K562 (cell line): ENCODE data around the gene RHBDL3. TPM values are rescaled to one million over a fixed set of nuclear protein-coding genes. Genes with fewer than 3 reads are reported as not detected.

Source experiments
- CBFA2T2 ChIP-seq: fragments of 450-650 bp; conservative IDR thresholded peaks from 2 replicates; pipeline ENCODE4 v1.6.1; 2017; ENCODE audit warnings: mild to moderate bottlenecking
- DPF2 ChIP-seq: fragments of 450-650 bp; IDR thresholded peaks from 2 replicates; pipeline ENCODE4 v1.6.1; 2016
- EGR1 ChIP-seq: fragments of 450-650 bp; conservative IDR thresholded peaks from 2 replicates; pipeline ENCODE4 v1.6.1; 2017; ENCODE audit warnings: mild to moderate bottlenecking
- HDAC3 ChIP-seq: fragments of 450-650 bp; IDR thresholded peaks from 2 replicates; pipeline ENCODE4 v1.6.1; 2018; ENCODE audit warnings: borderline replicate concordance, mild to moderate bottlenecking, moderate library complexity; ENCODE audit not compliant: partially characterized antibody
- HEY1 ChIP-seq: fragments of 250-450 bp; sonication (Bioruptor Pico); IDR thresholded peaks from 2 replicates; pipeline ENCODE4 v1.5.0; 2020; ENCODE audit warnings: mild to moderate bottlenecking, moderate library complexity, borderline replicate concordance
- HNRNPL ChIP-seq: fragments of 200-400 bp; formaldehyde crosslinking; IDR thresholded peaks from 2 replicates; pipeline ENCODE4 v1.6.1; 2017; ENCODE audit warnings: low read depth, mild to moderate bottlenecking, low read length
- ID3 ChIP-seq, 2 experiments: fragments of 250-450 bp in 1 of 2; fragments of 450-650 bp in 1 of 2; sonication (Bioruptor Pico) in 1 of 2; IDR thresholded peaks; 2 replicates each; pipeline versions ENCODE4 v1.6.1 to v1.8.0; 2016 to 2021; ENCODE audit warnings: mild to moderate bottlenecking in 2 of 2, moderate library complexity in 2 of 2, missing compliant biosample characterization in 1 of 2, missing genetic modification characterization in 1 of 2
- KAT2B ChIP-seq: IDR thresholded peaks from one replicate; pipeline ENCODE4 v1.6.1; 2012; ENCODE audit warnings: low read depth, mild to moderate bottlenecking, control low read depth, inconsistent platforms, low read length, moderate library complexity
- KDM1A ChIP-seq, 2 experiments: fragments of 450-650 bp; IDR thresholded peaks; 2 replicates each; pipeline ENCODE4 v1.6.1; 2016; ENCODE audit warnings: mild to moderate bottlenecking in 2 of 2
- KDM4B ChIP-seq, 2 experiments: fragments of 450-650 bp in 1 of 2; sonication (generic) in 1 of 2; IDR thresholded peaks; 2 replicates each; pipeline ENCODE4 v1.6.1; 2016 to 2017; ENCODE audit warnings: borderline replicate concordance in 2 of 2, antibody characterized with exemption in 1 of 2, low read depth in 1 of 2, mild to moderate bottlenecking in 1 of 2
- KLF6 ChIP-seq: fragments of 250-450 bp; sonication (Bioruptor Pico); IDR thresholded peaks from 2 replicates; pipeline ENCODE4 v1.4.0; 2020; ENCODE audit warnings: mild to moderate bottlenecking, moderate library complexity, borderline replicate concordance
- NR4A1 ChIP-seq, 2 experiments: fragments of 250-450 bp in 1 of 2; fragments of 450-650 bp in 1 of 2; sonication (Bioruptor Pico) in 1 of 2; IDR thresholded peaks; 2 replicates each; pipeline versions ENCODE4 v1.4.0 to v1.6.1; 2016 to 2020; ENCODE audit warnings: mild to moderate bottlenecking in 2 of 2, missing compliant biosample characterization in 1 of 2, missing genetic modification characterization in 1 of 2, moderate library complexity in 1 of 2
- RBFOX2 ChIP-seq: fragments of 200-400 bp; formaldehyde crosslinking; IDR thresholded peaks from 2 replicates; pipeline ENCODE4 v1.6.1; 2017; ENCODE audit warnings: low read depth, mild to moderate bottlenecking, low read length, moderate library complexity
- SMAD4 ChIP-seq: fragments of 250-450 bp; sonication (Bioruptor Pico); conservative IDR thresholded peaks from 2 replicates; pipeline ENCODE4 v1.8.0; 2021; ENCODE audit warnings: inconsistent platforms, mild to moderate bottlenecking, moderate library complexity
- TAL1 ChIP-seq: fragments of 450-650 bp; IDR thresholded peaks from 2 replicates; pipeline ENCODE4 v1.6.1; 2016; ENCODE audit warnings: mild to moderate bottlenecking
- TOE1 ChIP-seq, 2 experiments: fragments of 450-650 bp in 1 of 2; sonication (generic) in 1 of 2; formaldehyde crosslinking in 1 of 2; IDR thresholded peaks; 2 replicates each; pipeline versions ENCODE4 v1.7.1 to v1.8.0; 2016 to 2022; ENCODE audit warnings: borderline replicate concordance in 2 of 2, mild to moderate bottlenecking in 2 of 2, antibody characterized with exemption in 1 of 2, inconsistent platforms in 1 of 2, low read depth in 1 of 2, missing genetic modification reagents in 1 of 2, moderate library complexity in 1 of 2
- TSC22D4 ChIP-seq: fragments of 450-650 bp; IDR thresholded peaks from 2 replicates; pipeline ENCODE4 v1.6.1; 2016; ENCODE audit warnings: missing genetic modification characterization, missing biosample characterization, control low read depth
- ZBTB8A ChIP-seq: fragments of 450-650 bp; IDR thresholded peaks from 2 replicates; pipeline ENCODE4 v1.6.1; 2018; ENCODE audit warnings: mild to moderate bottlenecking, moderate library complexity; ENCODE audit not compliant: partially characterized antibody
- ZNF12 ChIP-seq: sonication (generic); formaldehyde crosslinking; IDR thresholded peaks from 2 replicates; pipeline ENCODE4 v1.4.0; 2020; ENCODE audit warnings: mild to moderate bottlenecking, missing genetic modification reagents
- ZNF212 ChIP-seq: fragments of 450-650 bp; formaldehyde crosslinking; IDR thresholded peaks from 2 replicates; pipeline ENCODE4 v1.4.0; 2020; ENCODE audit warnings: mild to moderate bottlenecking
- ZNF263 ChIP-seq: sonication (generic); formaldehyde crosslinking; IDR thresholded peaks from 2 replicates; pipeline ENCODE4 v1.8.0; 2022; ENCODE audit warnings: mild to moderate bottlenecking, missing genetic modification reagents, borderline replicate concordance
- ZNF518B ChIP-seq: fragments of 250-450 bp; sonication (Bioruptor Pico); IDR thresholded peaks from 2 replicates; pipeline ENCODE4 v1.5.0; 2021; ENCODE audit warnings: mild to moderate bottlenecking, moderate library complexity
- ZNF586 ChIP-seq: fragments of 450-650 bp; formaldehyde crosslinking; conservative IDR thresholded peaks from 2 replicates; pipeline ENCODE4 v1.4.0; 2020; ENCODE audit warnings: mild to moderate bottlenecking, moderate library complexity
- polyA plus RNA-seq, 8 experiments: library from polyadenylated mRNA; depleted of rRNA in 4 of 8; stranded (reverse) in 5 of 8; unstranded in 3 of 8; fragments of >200 nt; fragmentation: Nextera tagmentation in 2 of 8; fragmentation: Illumina TruSeq in 1 of 8; extraction: Ambion mirVana in 2 of 8; extraction: Trizol in 1 of 8; gene quantifications; 2 replicates each; pipeline versions ENCODE4 v1.2.1 to v1.2.3, GENCODE V29; 2011 to 2014; ENCODE audit warnings: inconsistent platforms in 1 of 8, missing spikeins in 1 of 8
- total RNA-seq, 7 experiments: library from RNA; depleted of rRNA in 6 of 7; stranded (reverse); fragments of >200 nt in 6 of 7; fragmentation: Illumina TruSeq in 2 of 7; extraction: Trizol in 2 of 7; gene quantifications; 2 replicates each; pipeline versions ENCODE4 v1.2.1 to v1.2.3, GENCODE V29; 2011 to 2021; ENCODE audit warnings: low replicate concordance in 1 of 7

Gene RHBDL3
- total and polyA plus RNA-seq, 9 of the 15 experiments (the other 6 are each of a cell fraction or from before 2014, with no cell fraction given), result 0.06 to 0.31 (median 0.09) TPM; not detected in 4

- TF ChIP-seq KDM1A (IDR thresholded peaks at IDR 0.05), result peak in 1 of 2 experiments; percentile 56; a peak in 1 of 4 replicates
- TF ChIP-seq HDAC3, result peak; percentile 72
- no peak for TF ChIP-seq NR4A1 (CRISPR knock-in tag; IDR thresholded peaks at IDR 0.05)
- 0 out of 2 replicates have a peak, but pooled peaks have one; percentile 40 for TF ChIP-seq NR4A1 (tag; IDR thresholded peaks at IDR 0.05)
- TF ChIP-seq ZBTB8A, result no peak
- no peak for TF ChIP-seq ZNF586
- 0 out of 2 replicates have a peak, but pooled peaks have one; percentile 28 for TF ChIP-seq EGR1
- TF ChIP-seq ID3 (CRISPR knock-in tag; IDR thresholded peaks at IDR 0.05), result no peak
- TF ChIP-seq ID3 (tag; IDR thresholded peaks at IDR 0.05), result peak; percentile 77
- peak; percentile 70; the same call in 1 of the 2 replicates for TF ChIP-seq KLF6
- no peak for TF ChIP-seq CBFA2T2
- no peak for TF ChIP-seq KAT2B
- TF ChIP-seq HNRNPL, result no peak
- peak; percentile 87 for TF ChIP-seq RBFOX2
- TF ChIP-seq ZNF263, result no peak
- peak; percentile 81; the same call in 1 of the 2 replicates for TF ChIP-seq TOE1 (IDR thresholded peaks at IDR 0.05; ENCODE audit: borderline replicate concordance)
- no peak for TF ChIP-seq TOE1 (CRISPR knock-in tag; IDR thresholded peaks at IDR 0.05; ENCODE audit: borderline replicate concordance, low read depth)
- TF ChIP-seq DPF2, result peak; percentile 22; the same call in 1 of the 2 replicates
- TF ChIP-seq TSC22D4, result no peak
- no peak for TF ChIP-seq ZNF212 (CRISPR knock-in tag)
- no peak for TF ChIP-seq TAL1
- 0 out of 2 replicates have a peak, but pooled peaks have one; percentile 20 for TF ChIP-seq ZNF12 (CRISPR knock-in tag)
- TF ChIP-seq SMAD4 (CRISPR knock-in tag), result peak; percentile 86
- TF ChIP-seq KDM4B (IDR thresholded peaks at IDR 0.05; ENCODE audit: borderline replicate concordance in 2 of 2, low read depth in 1 of 2), result peak in 1 of 2 experiments; percentile 92; a peak in 2 of 4 replicates
- TF ChIP-seq HEY1 (CRISPR knock-in tag), result no peak
- TF ChIP-seq ZNF518B, result no peak
These were observed 76.4 kb downstream of the RHBDL3 start, which contains the start of gene C17orf75 (continued) for GRCh38 chr17:32341857-32342602.
